ENCODE results near the gene PRKACA. TPM values are rescaled to one million over a fixed set of nuclear protein-coding genes. Genes with fewer than 3 reads are reported as not detected.
"Not testable (repeated sequence)": the region's sequence is repeated elsewhere in the genome, so short reads cannot be mapped to it uniquely, and the experiment has no call there.

The PRKACA gene
- total RNA-seq, 1 donor from 2014 or later, result 29.3 TPM

DNA sequence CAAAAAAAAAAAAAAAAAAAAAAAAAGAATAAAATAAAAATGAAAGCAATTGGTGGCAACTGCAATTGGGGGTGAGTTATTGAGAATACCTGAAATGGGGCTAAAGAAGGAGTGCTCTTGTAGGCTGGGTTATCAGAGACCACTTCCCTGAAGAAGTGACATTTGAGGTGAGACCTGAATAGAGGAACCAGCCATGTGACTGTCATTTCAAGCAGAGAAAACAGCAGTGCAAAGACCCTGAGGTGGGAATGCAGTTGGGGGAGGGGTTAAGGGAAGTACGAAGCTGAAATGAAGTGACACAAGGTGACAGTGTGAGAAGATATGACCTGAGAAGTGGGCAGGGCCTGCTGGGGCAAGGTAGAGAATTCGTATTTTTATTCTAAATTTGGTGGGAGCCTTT, 51.4 kb downstream of the PRKACA start:
- no peak for DNase-seq

DNA sequence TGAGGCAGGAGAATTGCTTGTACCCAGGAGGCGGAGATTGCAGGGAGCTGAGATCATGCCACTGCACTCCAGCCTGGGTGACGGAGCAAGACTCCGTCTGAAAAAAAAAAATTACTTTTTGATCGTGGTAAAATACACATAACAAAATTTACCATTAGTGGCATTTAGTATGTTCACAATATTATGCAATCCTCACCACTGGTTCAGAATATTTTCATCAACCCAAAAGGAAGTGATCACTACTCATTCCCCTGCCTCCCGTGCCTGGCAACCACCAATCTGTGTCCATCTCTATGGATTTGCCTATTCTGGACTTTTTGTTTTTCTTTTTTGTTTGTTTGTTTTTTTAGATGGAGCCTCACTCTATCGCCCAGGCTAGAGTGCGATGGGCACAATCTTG, 54.5 kb downstream of the PRKACA start:
- no peak for DNase-seq

DNA sequence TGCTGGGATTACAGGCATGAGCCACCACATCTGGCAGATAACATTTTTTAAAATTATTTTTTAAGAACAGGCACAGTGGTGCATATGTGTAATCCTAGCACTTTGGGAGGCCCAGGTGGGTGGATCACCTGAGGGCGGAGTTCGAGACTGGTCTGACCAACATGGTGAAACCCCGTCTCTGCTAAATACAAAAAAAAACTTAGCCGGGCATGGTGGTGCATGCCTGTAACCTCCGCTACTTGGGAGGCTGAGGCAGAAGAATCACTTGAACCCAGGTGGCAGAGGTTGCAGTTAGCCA, 55.1 kb downstream of the PRKACA start:
- no peak for DNase-seq

DNA sequence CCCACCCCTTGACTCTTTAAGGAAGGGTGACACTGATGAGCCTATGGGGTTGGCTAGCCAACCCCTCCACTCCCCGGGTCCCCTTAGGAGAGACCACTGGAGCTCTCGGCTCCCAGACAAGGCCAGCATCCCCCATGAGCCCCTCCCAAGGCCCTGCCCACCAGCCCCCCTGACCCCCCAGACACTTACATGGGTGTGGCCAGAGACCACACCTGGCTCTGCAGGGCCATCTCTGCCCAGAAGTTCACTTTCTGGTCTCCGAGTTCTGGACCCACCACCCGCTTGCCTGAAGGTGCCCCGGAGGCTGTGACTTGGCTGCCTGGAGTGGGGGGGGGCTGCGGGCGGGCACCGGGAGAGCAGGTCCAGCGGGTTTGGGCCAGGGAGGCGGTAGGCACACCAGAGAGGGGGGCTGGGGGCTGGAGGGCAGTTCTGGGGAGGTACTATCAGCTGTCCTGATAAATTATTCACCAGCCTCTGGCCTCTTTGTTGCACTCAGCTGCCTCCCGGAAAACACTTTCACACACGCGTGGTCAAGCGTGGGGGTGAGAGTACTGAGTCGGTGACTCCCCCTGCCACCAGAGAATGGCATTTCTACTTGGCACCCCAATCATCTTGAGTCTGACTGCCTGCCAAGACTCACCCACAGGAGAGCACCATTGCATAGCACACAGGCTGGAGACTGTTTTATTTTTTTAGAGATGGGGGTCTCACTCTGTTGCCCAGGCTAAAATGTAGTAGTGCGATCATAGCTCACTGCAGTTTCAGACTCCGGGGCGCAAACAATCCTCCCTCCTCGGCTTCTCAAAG, 55.6 kb downstream of the PRKACA start, which contains the start of gene PALM3:
TSS of gene PALM3 (minus strand) at position 326 of the 807 bp plus-strand sequence. CDS start at position 230, 96 bp downstream.
- DNase-seq, result no peak

DNA sequence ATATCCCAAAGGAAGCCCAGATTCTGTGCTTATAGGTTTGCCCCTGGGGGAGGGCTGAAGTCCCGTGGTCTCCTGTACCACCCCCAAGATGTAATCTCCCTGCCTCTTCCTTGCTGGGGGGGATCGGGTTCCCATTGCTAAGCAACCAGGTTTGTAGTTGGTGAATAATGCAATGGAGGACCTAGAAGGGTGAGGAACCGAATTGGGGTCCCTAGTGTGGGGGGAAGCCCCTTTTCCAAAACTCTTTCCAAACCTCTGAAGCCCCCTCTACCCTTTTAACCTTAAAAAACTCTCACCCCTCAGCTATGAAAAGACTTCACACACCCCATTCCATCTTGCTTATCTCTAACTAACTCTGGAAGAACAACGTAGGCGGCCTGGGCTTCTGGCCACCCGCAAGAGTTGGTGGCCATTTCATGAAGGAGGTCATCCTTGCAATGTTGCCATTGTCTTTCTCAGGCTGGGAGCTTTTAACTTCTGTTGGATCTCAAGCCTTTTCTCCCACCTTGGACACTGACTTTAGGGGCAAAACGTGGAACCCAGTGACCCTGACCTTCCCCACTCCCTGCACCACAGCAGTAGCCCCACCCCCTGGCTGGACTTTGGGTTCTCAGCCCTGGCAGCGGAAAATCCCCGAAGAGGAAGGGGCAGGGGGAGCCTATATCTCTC, 56.3 kb downstream of the PRKACA start:
- no peak for DNase-seq

DNA sequence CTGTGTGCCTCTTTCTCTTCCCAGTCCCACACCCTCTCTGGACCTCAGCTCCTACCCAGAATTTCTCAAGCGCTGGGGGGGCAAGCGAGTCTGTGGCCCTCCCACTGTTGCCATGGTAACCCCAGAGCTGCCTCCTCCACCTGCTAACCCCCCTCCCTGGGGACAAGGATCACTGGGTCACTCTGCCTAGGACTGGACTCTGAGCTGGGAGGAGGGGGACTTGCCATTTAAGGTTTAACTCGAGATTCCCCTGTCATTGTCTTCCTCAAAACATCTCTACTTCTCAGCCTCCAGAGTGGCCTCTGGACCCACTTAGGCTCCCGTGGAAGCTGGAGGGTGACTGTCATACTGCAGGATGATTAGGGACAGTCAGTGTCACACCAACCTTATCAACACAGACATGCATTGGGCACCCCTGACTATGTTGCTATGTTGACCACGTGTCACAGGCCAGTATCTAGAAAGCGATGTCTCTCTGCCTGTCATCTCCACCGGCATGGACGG, 57.9 kb downstream of the PRKACA start:
- no peak for DNase-seq

DNA sequence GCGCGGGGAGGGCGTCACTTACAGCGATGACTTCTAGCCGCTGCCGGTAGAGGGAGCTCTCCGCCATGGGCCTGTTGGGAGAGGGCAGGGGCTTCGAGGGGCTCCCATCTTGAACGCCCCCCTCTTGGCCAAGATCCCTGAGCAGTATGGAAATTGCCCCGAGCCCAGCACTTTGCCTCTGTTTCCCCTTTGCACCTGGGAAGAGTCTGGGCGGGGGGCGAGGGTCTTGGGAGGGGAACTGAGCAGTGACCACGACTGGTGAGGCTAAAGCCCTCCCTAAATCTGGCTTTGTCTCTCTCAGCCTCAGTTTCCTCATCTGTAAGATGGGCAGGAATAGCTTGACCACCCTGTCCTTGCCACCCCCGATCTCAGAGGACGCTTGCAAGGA, 58.5 kb downstream of the PRKACA start:
- DNase-seq, result no peak

DNA sequence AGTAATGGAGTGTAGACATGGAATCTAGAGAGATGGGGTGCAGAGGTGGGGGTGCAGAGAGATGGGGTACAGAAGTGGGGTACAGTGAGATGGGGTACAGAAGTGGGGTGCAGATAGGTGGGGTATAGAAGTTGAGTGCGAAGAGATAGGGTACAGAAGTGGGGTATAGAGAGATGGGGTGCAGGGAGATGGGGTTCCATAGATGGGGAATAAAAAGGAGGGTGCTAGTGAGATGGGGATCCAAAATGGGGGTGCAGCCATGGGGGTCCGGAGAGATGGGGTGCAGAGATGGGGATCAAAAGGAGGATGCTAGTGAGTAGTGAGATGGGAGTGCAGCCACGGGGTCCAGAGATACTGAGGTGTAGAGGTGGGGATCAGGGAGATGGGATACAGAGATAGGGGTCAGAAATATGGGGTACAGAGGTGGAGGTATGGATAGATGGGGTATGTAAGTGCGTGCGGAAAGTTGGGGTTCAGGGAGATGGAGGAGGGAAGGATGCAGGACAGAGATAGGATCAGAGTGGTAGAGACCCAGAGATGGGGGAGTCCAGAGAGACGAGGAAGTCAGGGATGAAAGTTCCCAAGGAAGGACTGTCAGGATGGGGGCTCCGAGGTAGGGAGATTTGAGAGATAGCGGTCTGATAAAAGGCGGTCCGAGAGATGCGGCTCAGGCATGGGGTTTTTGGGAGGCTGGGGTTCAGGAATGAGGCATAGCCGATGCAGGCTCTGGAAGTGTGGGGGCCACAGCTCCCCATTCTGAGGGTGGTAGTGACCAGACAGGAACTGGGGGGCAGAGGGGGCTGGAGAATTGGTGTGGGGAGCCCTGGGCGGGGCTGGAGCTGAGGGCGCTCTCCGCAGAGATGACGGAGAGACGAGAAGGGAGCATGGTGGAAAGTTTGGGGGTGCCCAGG, 59.1 kb downstream of the PRKACA start:
- DNase-seq, result no peak

DNA sequence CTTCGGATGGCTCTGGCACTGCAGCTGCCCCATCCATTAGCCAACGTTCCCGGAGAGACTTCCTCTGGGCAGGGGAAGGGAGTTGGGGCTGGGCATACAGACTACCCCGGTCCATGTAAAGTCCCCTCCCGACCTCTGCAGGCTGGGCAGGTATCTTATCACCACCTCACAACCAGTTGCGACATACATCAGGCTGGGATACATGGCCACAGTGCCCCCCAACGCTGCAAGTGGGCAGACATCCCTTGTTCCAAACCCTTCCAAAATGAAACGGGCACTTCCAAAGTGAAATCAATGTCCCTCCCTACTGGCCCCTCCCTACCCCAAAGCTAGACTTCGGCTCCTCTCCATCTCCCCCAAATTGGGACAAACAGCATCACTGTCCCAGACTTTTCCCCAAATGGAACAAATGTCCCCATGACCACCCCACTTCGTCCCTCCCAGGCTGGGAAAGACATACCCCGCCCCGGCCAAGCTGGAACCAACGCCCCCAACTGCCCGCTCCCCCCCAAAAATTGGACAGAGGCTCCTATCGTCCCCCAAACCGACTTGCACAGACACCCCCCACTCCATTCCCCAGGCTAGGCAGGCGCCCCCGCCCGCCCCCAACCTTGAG, 60.7 kb downstream of the PRKACA start:
- no peak for DNase-seq

DNA sequence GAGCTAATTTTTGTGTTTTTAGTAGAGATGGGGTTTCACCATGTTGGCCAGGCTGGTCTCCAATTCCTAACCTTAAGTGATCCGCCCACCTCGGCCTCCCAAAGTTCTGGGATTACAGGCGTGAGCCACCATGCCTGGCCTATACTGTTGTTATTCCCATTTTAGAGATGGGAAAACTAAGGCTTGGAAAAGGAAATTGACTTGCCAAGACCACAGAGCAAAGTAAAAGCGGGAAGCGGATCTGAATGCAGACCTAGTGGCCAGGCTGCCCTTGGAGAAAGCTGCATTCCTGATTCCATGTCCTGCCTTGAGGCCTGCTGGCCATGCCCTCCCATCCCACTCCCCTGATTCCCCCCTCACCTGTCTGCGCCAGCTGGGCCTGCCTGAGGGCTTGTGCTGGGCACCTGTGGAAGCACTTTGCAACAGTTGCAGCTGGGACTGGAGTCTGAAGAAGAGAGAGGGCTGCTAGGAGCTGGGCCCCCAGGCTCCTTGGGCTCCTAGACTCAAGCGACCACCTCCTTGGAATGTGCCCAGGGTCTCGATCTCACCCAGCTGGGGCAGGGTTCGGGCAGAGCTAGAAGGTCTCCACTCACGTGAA, 61.4 kb downstream of the PRKACA start:
- no peak for DNase-seq

DNA sequence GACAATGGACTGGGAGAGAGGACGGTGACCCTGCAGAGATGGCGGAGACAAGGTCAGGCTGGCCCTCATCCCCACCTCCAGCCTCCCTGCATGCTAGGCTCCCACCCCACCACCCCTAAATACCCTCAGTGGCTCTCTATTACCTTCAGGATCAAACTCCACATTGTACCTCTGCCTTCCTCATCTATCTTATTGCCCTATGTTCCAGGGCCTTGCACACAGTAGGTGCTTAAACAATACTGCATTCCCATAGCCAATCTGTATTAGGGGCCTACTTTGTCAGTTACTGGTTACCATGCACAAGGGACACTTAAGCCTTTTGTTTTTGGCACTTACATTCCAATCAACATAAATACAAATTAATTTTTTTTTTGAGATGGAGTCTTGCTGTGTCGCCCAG, 62.2 kb downstream of the PRKACA start:
- no peak for DNase-seq

DNA sequence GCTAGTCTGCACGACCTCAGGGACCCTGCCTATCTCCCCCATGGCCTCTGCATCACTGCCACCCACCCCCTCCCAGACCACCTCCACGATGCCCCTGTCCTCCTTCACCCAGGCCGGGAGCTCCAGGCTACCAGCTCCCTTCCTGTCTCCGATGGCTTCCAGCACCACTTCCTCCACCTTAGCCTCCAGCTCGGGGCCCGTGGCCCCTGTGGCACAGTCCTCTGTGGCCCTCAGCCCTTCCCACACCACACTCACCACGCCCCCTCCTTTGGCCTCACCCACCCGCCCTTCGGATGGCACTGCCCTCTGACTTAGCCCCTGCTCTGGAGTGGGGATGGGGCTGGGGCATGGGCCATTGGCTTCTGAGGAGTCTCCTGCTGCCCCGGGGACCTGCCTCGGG, 62.8 kb downstream of the PRKACA start:
- no peak for DNase-seq

DNA sequence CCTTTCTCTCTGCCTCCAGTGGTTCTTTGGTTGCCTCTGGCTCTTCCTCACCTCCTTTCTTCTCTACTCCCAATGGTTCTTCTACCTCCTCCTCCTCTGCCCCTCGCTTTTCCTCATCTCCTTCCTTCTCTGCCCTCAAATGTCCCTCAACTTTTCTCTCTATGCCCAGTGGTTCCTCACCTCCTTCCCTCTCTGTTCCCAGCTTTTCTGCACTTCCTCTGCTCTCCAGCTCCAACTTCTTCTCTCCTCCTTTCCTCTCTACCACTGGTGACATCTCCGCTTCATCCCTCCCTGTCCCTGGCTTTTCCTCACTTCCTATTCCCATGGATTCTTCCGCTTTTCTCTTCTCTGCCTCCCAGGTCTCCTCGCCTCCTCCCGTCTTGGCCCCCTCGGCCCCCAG, 63.5 kb downstream of the PRKACA start:
- DNase-seq, result no peak

DNA sequence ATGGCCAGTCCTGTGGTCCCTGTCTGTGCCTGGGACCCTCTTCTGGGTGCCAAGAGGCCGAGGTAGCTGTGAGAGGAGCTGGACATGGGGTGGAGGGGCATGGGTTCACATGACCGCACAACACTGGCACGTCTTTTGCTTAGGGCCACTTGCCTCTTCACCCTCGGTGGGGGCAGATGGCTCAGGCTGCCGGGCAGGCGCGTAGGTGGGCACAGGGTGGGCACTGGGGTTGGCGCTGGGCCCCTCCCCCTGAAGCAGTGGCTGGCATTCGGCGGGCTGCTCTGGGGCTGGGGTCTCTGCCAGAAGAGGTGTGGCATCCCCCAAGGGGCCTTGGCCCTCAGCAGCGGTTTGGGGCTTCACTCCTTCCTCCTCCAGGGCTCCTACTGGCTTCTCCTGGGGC, 64.1 kb downstream of the PRKACA start:
- no peak for DNase-seq

DNA sequence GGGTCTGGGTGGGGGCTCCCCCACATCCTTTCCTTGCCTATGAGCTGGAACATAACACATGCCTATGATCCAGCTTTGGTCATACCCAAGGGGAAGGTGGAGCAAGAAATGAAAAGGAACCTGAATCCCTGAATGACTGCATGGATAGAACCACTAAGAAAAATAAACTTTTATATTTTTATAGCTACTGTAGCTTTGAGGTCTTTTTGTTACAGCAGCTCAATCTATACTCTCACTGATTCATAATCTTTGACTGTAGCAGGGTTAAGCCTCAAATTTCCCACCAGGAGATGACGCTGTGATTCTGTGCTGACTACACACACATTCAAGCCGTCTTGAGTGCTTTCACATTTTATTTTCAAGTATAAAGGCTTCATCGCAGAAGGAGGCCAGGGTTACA, 64.5 kb downstream of the PRKACA start:
- no peak for DNase-seq

DNA sequence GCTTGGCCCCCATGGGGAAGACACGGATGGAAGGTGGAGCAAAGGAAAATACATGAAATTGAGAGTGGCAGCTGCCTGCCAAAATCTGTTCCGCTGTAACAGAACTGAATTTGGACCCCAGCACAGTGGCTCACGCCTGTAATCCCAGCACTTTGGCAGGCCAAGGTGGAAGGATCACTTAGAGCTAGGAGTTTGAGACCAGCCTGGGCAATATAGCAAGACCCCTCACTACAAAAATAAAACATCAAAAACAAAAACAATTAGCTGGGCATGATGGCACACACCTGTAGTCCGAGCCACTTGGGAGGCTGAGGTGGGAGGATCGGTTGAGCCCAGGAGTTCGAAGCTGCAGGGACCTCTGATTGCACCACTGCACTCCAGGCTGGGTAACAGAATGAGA, 65.1 kb downstream of the PRKACA start:
- no peak for DNase-seq

DNA sequence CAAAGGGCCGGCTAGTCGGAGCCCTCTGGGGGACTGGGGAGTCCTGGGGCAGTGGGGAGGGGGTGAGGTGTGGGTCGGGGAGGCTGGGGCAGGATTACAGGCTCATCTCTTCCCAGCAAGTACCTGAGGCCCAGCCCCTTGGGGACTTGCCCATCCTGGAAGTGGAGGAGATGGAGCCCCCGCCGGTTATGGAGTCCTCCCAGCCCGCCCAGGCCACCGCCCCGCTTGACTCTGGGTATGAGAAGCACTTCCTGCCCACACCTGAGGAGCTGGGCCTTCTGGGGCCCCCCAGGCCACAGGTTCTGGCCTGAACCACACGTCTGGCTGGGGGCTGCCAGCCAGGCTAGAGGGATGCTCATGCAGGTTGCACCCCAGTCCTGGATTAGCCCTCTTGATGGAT, 65.6 kb downstream of the PRKACA start:
- no peak for DNase-seq

DNA sequence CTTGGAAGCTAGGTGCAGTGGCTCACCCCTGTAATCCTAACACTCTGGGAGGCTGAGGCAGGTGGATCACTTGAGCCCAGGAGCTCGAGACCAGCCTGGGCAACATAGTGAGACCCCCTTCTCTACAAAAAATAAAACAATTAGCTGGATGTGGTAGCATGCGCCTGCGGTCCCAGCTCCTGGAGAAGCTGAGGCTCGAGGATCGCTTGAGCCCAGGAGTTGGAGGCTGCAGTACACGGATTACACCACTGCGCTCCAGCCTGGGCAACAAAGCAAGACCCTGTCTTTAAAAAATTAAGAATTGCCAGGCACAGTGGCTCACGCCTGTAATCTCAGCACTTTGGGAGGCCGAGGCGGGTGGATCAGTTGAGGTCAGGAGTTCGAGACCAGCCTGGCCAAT, 66.6 kb downstream of the PRKACA start:
- not testable (repeated sequence) for DNase-seq

DNA sequence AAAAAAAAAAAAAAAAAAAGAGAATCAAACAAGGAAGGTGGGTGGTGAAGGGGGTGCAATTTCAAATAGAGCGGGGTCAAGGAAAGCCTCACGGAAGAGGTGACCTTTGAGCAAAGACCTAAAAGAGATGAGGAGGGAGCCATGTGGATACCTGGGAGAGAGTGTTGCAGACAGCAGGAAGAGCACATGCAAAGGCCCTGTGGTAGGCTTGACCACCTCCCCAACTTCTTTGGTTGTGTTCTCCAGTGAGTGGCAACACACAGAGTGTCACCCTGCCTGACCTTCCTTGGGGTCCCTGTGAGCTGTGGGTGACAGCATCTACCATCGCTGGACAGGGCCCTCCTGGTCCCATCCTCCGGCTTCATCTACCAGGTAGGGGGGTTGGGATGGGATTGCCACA, 67.0 kb downstream of the PRKACA start:
- DNase-seq, result no peak

DNA sequence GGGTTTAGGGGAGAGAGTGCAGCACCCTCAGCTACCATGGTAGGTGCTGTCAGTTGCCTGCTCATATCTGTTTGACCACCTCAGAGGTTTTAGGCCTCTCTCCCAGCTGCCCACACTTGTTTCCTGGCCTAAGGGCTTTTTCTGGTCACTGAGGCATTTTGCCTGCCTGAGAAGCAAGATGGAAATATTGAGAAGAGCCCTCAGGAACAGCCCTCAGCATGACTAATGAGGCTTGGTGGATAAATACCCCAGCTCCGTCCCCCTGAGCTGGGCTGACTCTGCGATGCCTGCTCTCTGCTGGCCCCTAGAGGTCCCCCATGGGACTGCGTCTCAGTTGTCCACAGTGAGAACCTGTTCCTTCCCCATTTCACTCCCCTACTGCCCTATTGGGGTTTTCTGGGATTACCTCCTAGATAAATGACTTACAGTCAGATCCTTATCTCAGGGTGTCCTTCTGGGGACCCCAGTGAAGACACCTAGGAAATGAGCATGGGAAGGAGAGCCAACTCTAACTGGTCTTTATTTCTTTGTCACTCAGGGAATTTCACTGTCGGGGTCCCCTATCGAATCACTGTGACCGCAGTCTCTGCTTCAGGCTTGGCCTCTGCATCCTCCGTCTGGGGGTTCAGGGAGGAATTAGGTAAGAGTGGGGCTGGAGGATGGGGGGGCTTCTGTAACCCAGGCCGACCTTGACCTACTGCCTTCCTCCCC, 69.0 kb downstream of the PRKACA start:
- DNase-seq, result no peak

DNA sequence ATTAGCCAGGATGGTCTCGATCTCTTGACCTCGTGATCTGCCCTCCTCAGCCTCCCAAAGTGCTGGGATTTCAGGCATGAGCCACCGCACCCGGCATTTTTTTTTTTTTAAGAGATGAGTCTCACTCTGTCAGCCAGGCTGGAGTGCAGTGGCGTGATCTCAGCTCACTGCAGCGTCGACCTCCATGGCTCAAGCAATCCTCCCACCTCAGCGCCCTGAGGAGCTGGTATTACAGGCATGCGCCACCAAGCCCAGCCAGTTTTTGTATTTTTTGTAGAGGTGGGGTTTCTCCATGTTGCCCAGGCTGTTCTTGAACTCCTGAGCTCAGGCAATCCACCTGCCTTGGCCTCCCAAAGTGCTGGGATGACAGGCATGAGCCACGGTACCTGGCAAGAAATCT, 69.7 kb downstream of the PRKACA start:
- not testable (repeated sequence) for DNase-seq
